Measurements from ENCODE around the gene GABPB1. TPM values are rescaled to one million over a fixed set of nuclear protein-coding genes. Genes with fewer than 3 reads are reported as not detected.

GABPB1 gene
- total RNA-seq, 2 donors from 2014 or later: 13.0 to 27.8 TPM

DNA sequence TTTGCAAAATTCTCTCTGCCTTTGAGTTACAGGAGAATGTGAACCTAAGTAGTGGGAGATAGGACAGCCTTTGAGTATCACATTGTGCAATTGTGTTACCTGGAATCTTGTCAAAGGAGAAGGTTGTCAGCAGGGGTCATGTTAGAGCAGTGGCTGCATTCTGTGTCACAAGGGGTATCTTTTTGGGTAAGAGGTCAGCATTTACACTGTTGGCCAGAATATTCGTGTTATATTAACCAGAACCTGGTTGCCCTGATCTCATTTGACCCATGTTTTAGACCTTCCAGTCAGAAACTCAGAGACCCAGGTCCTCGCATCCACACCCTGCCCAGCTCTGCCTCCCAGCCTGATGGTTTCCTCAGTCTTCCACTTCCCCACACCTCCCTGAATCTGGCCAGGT is 116.7 kb downstream of the GABPB1 start:
- ATAC-seq (ENCODE audit: insufficient number of reproducible peaks, low FRiP score, low read depth) (no peak), DNase-seq (ENCODE audit: low spot score) (no peak)
- Histone ChIP-seq H3K27me3 (replicated peaks; ENCODE audit: insufficient read depth) (no peaks in the 10 kb centered on the region), H3K4me1 (ENCODE audit: control insufficient read depth in 1 of 2, low read depth in 2 of 2) (no peaks in the 10 kb centered on the region), H3K9me3 (no peaks in the 10 kb centered on the region), H3K27ac (no peak overlapping the region), H3K36me3 (no peaks in the 10 kb centered on the region), H3K4me3 (no peak overlapping the region)
- TF ChIP-seq, protein P1, sequence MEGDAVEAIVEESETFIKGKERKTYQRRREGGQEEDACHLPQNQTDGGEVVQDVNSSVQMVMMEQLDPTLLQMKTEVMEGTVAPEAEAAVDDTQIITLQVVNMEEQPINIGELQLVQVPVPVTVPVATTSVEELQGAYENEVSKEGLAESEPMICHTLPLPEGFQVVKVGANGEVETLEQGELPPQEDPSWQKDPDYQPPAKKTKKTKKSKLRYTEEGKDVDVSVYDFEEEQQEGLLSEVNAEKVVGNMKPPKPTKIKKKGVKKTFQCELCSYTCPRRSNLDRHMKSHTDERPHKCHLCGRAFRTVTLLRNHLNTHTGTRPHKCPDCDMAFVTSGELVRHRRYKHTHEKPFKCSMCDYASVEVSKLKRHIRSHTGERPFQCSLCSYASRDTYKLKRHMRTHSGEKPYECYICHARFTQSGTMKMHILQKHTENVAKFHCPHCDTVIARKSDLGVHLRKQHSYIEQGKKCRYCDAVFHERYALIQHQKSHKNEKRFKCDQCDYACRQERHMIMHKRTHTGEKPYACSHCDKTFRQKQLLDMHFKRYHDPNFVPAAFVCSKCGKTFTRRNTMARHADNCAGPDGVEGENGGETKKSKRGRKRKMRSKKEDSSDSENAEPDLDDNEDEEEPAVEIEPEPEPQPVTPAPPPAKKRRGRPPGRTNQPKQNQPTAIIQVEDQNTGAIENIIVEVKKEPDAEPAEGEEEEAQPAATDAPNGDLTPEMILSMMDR (IDR thresholded peaks at IDR 0.05): no peak

DNA sequence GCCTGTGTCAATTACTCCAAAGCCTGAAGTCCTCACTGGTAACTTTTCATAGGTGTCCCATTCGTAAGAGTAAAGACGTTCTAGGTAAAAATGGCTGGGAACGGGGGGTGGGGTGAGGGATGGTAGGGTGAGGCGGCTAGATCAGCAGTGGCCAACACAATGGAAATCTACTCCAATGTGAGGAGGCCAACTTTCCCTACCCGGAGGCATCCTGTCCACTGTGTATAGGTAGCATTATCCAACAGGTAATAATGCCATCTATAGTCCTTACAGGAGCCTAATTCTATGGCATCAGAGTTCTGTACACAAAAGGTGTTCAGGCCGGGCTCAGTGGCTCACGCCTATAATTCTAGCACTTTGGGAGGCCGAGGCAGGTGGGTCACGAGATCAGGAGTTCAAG is 118.6 kb downstream of the GABPB1 start:
- ATAC-seq (ENCODE audit: insufficient number of reproducible peaks, low FRiP score, low read depth) (no peak), DNase-seq (ENCODE audit: low spot score) (no peak)
- H3K4me3 ChIP-seq: no peak overlapping the region
- H3K27me3 ChIP-seq (replicated peaks; ENCODE audit: insufficient read depth): no peaks in the 10 kb centered on the region
- no peaks in the 10 kb centered on the region for H3K9me3 ChIP-seq
- no peaks in the 10 kb centered on the region for H3K36me3 ChIP-seq
- H3K27ac ChIP-seq: no peak overlapping the region
- no peaks in the 10 kb centered on the region for H3K4me1 ChIP-seq (ENCODE audit: control insufficient read depth in 1 of 2, low read depth in 2 of 2)
- TF ChIP-seq, protein P1 (IDR thresholded peaks at IDR 0.05): no peak

DNA sequence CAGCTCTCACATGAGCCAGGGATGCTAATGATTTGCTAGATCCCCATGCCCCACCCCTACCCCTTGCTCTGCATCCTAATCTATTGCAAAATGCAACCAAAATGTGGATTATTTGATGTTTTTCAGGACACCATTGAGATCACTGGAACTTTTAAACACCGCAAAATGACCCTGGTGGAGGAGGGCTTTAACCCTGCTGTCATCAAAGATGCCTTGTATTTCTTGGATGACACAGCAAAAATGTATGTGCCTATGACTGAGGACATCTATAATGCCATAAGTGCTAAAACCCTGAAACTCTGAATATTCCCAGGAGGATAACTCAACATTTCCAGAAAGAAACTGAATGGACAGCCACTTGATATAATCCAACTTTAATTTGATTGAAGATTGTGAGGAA is 119.2 kb downstream of the GABPB1 start:
- TF ChIP-seq, protein P1 (IDR thresholded peaks at IDR 0.05): no peak
- no peaks in the 10 kb centered on the region for H3K9me3 ChIP-seq
- no peaks in the 10 kb centered on the region for H3K27me3 ChIP-seq (replicated peaks; ENCODE audit: insufficient read depth)
- no peaks in the 10 kb centered on the region for H3K36me3 ChIP-seq
- ATAC-seq (ENCODE audit: insufficient number of reproducible peaks, low FRiP score, low read depth): no peak
- H3K4me3 ChIP-seq: no peak overlapping the region
- no peak for DNase-seq (ENCODE audit: low spot score)
- H3K27ac ChIP-seq: no peak overlapping the region
- H3K4me1 ChIP-seq (ENCODE audit: control insufficient read depth in 1 of 2, low read depth in 2 of 2): no peaks in the 10 kb centered on the region

DNA sequence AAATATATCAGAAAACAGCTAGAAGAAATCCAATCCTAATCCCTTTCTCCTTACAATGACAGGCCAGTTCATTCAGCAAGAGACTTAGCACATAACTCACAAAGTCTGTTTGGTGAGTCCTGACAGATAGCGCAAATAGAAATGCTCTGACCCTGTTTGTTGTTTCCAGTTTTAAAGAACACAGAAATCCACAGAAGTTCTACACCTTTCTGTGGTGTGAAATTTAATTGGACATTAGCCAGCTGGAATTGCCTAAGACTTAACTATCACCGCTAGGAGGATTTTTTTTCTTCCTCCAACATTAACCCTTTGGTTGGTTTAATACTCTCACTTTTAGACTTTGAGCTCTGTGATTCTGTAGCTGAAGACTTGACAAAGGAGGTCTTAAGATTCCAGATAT is 120.2 kb downstream of the GABPB1 start:
- Histone ChIP-seq H3K9me3 (no peaks in the 10 kb centered on the region), H3K27me3 (replicated peaks; ENCODE audit: insufficient read depth) (no peaks in the 10 kb centered on the region), H3K4me3 (no peak overlapping the region), H3K4me1 (ENCODE audit: control insufficient read depth in 1 of 2, low read depth in 2 of 2) (no peaks in the 10 kb centered on the region), H3K27ac (no peak overlapping the region), H3K36me3 (no peaks in the 10 kb centered on the region)
- TF ChIP-seq, protein P1 (IDR thresholded peaks at IDR 0.05): no peak
- DNase-seq (ENCODE audit: low spot score) (no peak), ATAC-seq (ENCODE audit: insufficient number of reproducible peaks, low FRiP score, low read depth) (no peak)

DNA sequence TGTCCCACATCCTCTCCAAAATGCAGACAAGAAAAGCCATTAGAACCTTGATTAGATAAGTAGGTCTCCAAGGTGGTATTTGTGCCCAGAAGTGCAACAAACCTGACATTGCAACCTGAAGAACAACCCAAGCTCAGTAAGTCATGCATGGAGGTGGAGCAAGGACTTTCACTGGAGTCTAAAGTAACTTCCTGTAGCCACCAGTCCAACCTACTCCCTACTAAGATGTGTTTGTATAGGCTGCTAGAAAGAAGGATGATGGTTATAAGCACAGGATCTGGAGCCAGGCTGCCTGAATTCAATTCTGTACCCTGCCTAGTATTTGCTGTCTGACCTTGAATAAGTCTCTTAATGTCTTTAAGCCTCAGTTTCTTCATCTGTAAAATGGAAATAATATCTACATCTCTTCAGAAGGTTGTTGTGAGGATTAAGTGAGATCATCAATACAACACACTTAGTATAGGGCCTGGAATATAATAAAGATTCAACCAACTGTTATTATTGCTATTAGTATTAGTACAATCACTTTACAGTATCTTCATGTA is 121.7 kb downstream of the GABPB1 start:
- Histone ChIP-seq H3K4me1 (ENCODE audit: control insufficient read depth in 1 of 2, low read depth in 2 of 2) (no peaks in the 10 kb centered on the region), H3K36me3 (no peaks in the 10 kb centered on the region), H3K27me3 (replicated peaks; ENCODE audit: insufficient read depth) (no peaks in the 10 kb centered on the region), H3K4me3 (no peak overlapping the region), H3K9me3 (no peaks in the 10 kb centered on the region), H3K27ac (no peak overlapping the region)
- TF ChIP-seq, protein P1 (IDR thresholded peaks at IDR 0.05): no peak
- ATAC-seq (ENCODE audit: insufficient number of reproducible peaks, low FRiP score, low read depth): no peak
- DNase-seq (ENCODE audit: low spot score): no peak

Measured in thoracic aorta (tissue), 2 donors.